Parathyroid adenoma (tissue), 2 donors: ENCODE results near the gene URB2.

ENCODE experiments used
- H2AFZ ChIP-seq: fragments of 300-600 bp; sonication (generic); one replicate; pipeline ENCODE4 v1.7.0; 2017; ENCODE audit warnings: antibody characterized with exemption, mild to moderate bottlenecking
- H3K27ac ChIP-seq: fragments of 300-600 bp; sonication (generic); one replicate; pipeline ENCODE4 v1.7.0; 2017
- H3K27me3 ChIP-seq: fragments of 300-600 bp; sonication (generic); one replicate; pipeline ENCODE4 v1.7.0; 2017; ENCODE audit warnings: low read length; ENCODE audit not compliant: control insufficient read depth, insufficient read depth
- H3K36me3 ChIP-seq: fragments of 300-600 bp; sonication (generic); one replicate; pipeline ENCODE4 v1.7.0; 2017; ENCODE audit warnings: low read length; ENCODE audit not compliant: control insufficient read depth, insufficient read depth
- H3K4me1 ChIP-seq: fragments of 300-600 bp; sonication (generic); one replicate; pipeline ENCODE4 v1.7.0; 2017; ENCODE audit warnings: control low read depth
- H3K4me2 ChIP-seq: fragments of 300-600 bp; sonication (generic); one replicate; pipeline ENCODE4 v1.7.0; 2017; ENCODE audit warnings: low read length
- H3K4me3 ChIP-seq: fragments of 300-600 bp; sonication (generic); one replicate; pipeline ENCODE4 v1.7.0; 2017; ENCODE audit warnings: low read depth, low read length
- H3K79me2 ChIP-seq: fragments of 300-600 bp; sonication (generic); one replicate; pipeline ENCODE4 v1.7.0; 2017; ENCODE audit warnings: control low read depth
- H3K9ac ChIP-seq: fragments of 300-600 bp; sonication (generic); one replicate; pipeline ENCODE4 v1.7.0; 2017; ENCODE audit warnings: mild to moderate bottlenecking
- H3K9me3 ChIP-seq: fragments of 300-600 bp; sonication (generic); one replicate; pipeline ENCODE4 v1.7.0; 2017; ENCODE audit warnings: low read length; ENCODE audit not compliant: control insufficient read depth
- CTCF ChIP-seq: fragments of 300-600 bp; sonication (generic); IDR thresholded peaks from one replicate; pipeline ENCODE4 v1.7.0; 2017; ENCODE audit warnings: antibody characterized with exemption, mild to moderate bottlenecking
- donor health status: primary hyperparathyroidism.

URB2 gene

GRCh38 chr1:229636042-229636441, 10.0 kb downstream of the URB2 start:
- Histone ChIP-seq H3K36me3 (no peaks in the 10 kb centered on the region), H3K27ac (no peak overlapping the region), H2AFZ (no peak overlapping the region), H3K79me2 (no peaks in the 10 kb centered on the region), H3K4me2 (no peak overlapping the region), H3K9ac (no peak overlapping the region), H3K27me3 (no peaks in the 10 kb centered on the region), H3K4me3 (no peak overlapping the region), H3K9me3 (no peaks in the 10 kb centered on the region), H3K4me1 (no peaks in the 10 kb centered on the region)
- no peak for TF ChIP-seq CTCF

- TF ChIP-seq CTCF: no peak
- Histone ChIP-seq H3K36me3 (no peaks in the 10 kb centered on the region), H3K27ac (no peak overlapping the region), H3K4me3 (no peak overlapping the region), H3K9ac (no peak overlapping the region), H3K4me2 (no peak overlapping the region), H3K27me3 (no peaks in the 10 kb centered on the region), H3K4me1 (no peaks in the 10 kb centered on the region), H3K79me2 (no peaks in the 10 kb centered on the region), H2AFZ (no peak overlapping the region), H3K9me3 (no peaks in the 10 kb centered on the region)
Measured at GRCh38 chr1:229637746-229638145, 11.7 kb downstream of the URB2 start.

- no peaks in the 10 kb centered on the region for H3K36me3 ChIP-seq
- no peak overlapping the region for H3K4me2 ChIP-seq
- no peak overlapping the region for H3K9ac ChIP-seq
- H3K4me3 ChIP-seq: no peak overlapping the region
- no peak for TF ChIP-seq CTCF
- no peaks in the 10 kb centered on the region for H3K9me3 ChIP-seq
- H2AFZ ChIP-seq: no peak overlapping the region
- no peaks in the 10 kb centered on the region for H3K27me3 ChIP-seq
- no peak overlapping the region for H3K27ac ChIP-seq
- H3K4me1 ChIP-seq: no peaks in the 10 kb centered on the region
- no peaks in the 10 kb centered on the region for H3K79me2 ChIP-seq
Measured at GRCh38 chr1:229640455-229640854, 14.4 kb downstream of the URB2 start.

- no peak for TF ChIP-seq CTCF
- Histone ChIP-seq H3K9me3 (no peaks in the 10 kb centered on the region), H3K9ac (no peak overlapping the region), H3K4me2 (no peak overlapping the region), H3K4me1 (no peaks in the 10 kb centered on the region), H3K27ac (no peak overlapping the region), H3K4me3 (no peak overlapping the region), H2AFZ (no peak overlapping the region), H3K79me2 (no peaks in the 10 kb centered on the region), H3K27me3 (no peaks in the 10 kb centered on the region), H3K36me3 (no peaks in the 10 kb centered on the region)
Measured at GRCh38 chr1:229641306-229641705, 15.3 kb downstream of the URB2 start.

- no peak overlapping the region for H3K9ac ChIP-seq
Measured at GRCh38 chr1:229642376-229642775, 16.3 kb downstream of the URB2 start.

More at GRCh38 chr1:229642376-229642775, 16.3 kb downstream of the URB2 start:
- H3K27ac ChIP-seq: no peak overlapping the region
- TF ChIP-seq CTCF: no peak
- H3K36me3 ChIP-seq: no peaks in the 10 kb centered on the region
- no peaks in the 10 kb centered on the region for H3K4me1 ChIP-seq
- no peaks in the 10 kb centered on the region for H3K79me2 ChIP-seq
- no peak overlapping the region for H2AFZ ChIP-seq
- no peak overlapping the region for H3K4me2 ChIP-seq
- no peaks in the 10 kb centered on the region for H3K27me3 ChIP-seq
- no peaks in the 10 kb centered on the region for H3K9me3 ChIP-seq
- no peak overlapping the region for H3K4me3 ChIP-seq
